GM19025 (cell line): Measurements from ENCODE around the gene ALG9.
A peak's percentile ranks its signal among the peaks of the same experiment; 100 is the strongest.
"Not testable (repeated sequence)": the region's sequence is repeated elsewhere in the genome, so short reads cannot be mapped to it uniquely, and the experiment has no call there.

ENCODE experiments used
- ATAC-seq: cut with Tn5 transposase; IDR thresholded peaks from one replicate; pipeline ENCODE4 v1.9.1; 2021; ENCODE audit warnings: mild to moderate bottlenecking, low read depth, moderate library complexity; ENCODE audit not compliant: unreplicated experiment

The ALG9 gene

DNA sequence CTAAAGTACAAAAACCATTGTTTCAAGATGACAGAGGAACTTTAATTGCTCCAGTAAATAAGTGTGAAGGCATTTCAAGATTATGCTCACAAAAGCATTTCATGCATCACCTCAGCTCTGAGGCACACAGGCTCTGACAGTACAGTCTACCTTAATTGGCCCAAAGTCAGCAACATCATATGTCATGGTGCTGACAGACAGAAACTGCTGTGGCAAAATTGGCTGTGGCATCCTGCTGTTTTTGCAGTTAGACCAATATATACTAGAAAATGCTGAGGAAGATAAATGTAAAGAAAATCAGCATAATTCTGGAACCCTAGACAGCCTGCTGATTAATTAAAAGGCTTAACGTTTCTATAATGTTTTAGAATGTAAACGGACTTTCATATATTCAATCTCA, 70.2 kb downstream of the ALG9 start:
- no peak for ATAC-seq

DNA sequence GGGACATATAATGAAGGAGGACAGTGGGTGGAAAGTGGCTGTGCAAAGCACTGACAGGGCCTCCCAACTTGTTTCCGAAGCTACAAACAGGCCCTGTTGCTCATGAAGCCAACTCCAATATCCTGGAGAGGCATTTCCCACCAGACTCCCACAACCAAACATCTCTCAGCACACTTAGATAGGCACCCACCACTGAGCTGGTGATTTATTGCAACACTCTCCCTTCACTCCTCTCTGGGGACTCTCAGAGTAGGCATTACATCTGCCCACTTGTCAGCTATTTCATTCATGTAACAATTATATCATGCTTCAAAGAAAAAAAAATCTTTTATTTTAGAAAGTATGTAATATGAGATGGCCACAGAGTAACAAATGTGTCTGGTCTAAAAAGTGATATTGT, 73.1 kb downstream of the ALG9 start:
- no peak for ATAC-seq

DNA sequence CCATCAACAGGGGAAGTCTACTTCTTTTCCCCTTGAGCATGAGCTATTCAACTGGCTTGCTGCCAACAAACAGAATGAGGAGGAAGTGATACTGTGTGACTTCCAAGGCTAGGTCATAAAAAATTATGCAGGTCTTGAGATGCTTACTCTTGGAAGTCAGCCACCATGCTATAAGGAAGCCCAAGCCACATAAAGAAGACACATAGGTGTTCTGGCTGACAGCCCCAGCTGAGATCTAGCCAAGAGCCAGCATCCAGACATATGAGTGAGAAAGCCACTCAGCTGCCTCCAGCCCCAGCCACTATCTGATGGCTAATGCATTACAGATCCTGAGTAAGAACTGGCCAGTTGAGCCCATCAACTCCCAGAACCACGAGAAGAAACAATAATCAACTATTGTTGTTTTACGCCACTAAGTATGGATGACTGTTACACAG, 74.2 kb downstream of the ALG9 start:
- ATAC-seq: no peak

DNA sequence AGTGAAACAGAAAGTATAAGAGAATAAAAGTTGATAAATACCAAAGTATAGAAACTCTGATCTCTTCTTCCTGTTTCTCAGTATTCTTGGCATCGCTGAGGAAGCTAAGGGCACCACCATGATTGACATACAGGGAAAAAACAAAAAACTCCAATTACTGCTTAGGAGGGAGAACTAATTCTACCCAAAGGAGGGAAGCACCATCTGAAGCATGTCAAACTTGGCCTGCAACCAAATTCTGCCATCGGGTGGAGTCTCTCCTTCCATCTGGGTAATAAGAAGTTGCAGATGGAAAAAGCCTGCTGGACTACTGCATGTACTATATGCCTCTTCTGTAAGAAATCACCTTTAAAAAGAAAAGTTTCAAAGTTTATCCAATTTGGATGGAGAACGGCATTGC, 74.7 kb downstream of the ALG9 start:
- ATAC-seq: no peak

DNA sequence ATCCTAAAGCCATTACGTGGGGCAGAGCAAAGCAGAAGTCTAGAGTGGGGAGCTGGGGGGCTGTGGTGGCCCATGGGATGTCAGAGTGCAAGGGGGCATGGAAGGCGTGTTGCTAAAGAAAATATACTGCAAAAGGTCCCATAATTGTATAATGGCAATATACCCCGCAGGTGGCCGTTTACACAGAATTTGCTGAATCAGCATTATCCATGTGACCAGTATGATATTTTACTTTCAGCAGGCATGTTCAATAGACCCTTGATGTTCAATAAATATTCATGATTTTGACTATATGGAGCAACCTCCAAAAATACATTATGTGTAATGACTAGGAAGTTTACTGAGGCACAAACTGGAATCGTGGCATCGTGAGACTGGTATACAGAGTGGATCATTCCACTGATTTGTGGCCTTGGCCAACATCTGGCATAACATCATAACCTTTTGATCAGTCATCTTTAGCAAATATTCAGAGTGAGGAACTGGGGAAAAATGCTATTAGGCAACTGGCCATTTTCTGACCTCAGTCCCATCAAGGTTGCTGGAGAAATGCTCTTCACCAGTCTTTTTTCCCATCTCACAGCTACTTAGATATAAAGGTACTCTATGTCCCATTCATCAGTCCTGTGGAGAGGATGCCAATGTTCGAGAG, 75.9 kb downstream of the ALG9 start:
- no peak for ATAC-seq

DNA sequence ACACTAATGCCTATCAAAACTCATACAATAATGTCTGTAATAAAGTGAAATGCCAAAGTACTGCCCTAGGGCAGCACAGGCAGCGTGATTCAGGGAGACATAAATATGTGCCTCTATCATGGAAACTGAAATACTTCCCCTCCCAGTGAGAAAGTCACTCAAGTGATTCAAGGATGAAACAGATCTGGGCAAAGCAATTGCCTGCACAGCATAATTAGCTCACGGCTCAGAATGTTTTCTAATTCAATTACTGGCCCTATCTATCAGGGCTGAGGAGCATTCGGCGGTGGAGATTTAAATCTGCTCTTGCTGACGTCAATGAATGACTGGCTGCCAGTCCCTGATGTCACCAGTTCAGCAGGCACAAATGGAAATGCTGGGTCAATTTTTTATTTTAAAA, 77.5 kb downstream of the ALG9 start:
- ATAC-seq: no peak

DNA sequence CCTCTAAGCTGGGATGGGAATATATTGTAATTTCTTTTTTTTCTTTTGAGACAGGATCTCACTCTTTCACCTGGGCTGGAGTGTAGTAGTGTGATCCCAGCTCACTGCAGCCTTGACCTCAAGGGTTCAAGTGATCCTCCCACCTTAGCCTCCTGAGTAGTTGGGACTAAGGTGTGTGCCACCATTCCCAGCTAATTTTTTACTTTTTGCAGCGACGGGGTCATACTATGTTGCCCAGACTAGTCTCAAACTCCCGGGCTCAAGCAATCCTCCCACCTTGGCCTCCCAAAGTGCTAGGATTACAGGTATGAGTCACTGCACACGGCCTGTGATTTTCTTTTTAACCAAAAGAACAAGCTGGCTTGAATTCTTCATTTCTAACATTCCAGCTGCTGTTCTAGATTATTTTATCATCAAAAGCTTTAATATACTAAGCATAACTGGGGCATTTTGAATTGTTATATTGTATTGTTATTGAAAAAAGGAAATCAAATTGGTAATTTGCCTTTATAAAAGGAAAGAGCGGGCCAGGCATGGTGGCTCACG, 78.4 kb downstream of the ALG9 start:
- no peak for ATAC-seq

DNA sequence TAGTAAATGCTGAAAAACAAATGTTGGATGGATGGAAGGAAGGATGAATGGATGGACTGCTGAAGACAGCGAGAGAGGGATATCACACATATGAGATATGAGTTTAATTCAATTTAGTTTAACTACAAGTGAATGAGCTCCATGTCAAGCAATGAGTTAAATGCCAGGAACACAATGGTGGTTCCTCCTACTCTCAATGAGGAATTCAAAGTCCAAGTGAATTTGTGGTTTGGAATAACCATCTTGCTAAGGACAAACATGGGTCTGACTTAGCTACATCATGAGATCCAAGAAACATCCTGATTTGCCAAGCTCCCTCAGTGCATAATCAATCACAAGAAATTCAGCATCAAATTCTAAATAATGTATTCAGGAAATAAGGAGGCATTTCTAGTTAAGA, 79.1 kb downstream of the ALG9 start:
- ATAC-seq: no peak

DNA sequence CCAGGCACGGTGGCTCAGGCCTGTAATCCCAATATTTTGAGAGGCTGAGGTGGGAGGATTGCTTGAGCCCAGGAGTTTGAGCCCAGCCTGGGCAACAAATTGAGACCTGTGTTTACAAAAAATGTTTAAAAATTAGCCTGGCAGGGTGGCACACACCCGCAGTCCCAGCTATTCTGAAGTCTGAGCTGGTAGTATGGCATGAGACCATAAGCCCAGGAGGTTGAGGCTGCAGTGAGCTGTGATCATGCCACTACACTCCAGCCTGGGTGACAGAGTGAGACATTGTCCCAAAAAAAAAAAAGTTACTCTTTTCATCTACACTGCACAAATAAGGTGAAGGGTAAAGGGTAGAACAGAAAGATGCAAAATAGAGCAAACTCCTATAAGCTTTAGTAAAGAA, 82.9 kb downstream of the ALG9 start:
- ATAC-seq: no peak

DNA sequence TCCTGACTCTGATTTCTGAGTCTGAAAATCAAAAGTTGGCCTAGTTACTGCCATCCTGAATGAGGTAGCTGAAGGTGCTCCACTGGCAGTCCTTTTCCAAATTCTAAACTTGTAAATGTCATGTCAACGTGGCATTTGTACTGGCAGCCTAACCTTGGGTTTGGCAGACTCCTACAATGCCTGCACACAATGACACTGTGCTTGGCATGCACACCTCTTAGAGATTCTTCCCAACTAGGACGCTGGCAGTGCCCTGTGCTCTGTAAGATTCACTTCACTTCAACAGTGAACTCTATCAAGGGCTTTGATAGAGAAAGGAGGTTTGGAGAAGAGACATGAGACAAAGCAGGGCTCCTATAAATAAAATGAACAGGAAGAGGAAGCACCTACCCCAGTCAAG, 83.3 kb downstream of the ALG9 start:
- ATAC-seq: no peak

DNA sequence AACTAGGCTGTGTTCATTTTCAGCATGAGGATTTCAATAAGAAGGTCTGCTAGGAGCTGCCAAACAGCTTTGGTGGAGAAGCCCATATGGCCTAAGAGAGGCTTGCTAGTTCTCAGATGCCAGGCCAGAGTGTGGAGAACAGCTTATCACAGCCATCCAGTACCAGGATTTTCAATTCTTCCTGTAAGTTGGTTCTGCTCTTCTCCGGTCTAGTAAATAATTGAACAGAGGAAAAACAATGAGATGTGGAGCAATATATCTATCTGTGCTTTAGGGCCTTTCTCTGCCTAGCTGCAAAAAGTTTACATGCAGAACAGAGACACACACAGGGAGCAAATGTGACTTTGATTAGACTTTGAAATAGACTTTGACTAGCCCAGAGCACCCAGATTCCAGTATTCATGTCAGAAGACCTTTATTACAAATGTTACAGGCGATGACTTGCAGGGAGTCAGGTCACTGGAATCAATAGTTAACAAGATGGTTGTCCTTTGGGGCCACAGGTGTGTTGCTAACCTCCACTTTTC, 85.4 kb downstream of the ALG9 start:
- no peak for ATAC-seq

DNA sequence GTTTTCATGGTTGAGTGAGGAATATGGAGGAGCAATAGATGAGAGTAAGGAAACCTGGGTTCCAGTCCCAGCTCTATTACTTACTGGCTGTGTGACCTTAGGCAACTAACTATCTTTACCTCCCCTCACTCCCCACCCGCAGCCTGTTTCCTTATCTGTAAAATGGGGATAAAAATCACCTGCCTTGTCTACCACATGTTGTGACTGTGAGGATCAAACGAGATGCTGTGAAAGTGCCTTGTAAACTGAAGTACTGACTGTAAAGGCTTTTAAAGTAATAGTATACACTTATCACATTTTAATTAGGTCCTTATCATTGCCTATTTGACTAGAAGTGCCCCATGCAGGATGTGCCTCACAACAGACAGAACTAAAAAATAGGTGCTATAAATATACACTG, 86.3 kb downstream of the ALG9 start:
- no peak for ATAC-seq

DNA sequence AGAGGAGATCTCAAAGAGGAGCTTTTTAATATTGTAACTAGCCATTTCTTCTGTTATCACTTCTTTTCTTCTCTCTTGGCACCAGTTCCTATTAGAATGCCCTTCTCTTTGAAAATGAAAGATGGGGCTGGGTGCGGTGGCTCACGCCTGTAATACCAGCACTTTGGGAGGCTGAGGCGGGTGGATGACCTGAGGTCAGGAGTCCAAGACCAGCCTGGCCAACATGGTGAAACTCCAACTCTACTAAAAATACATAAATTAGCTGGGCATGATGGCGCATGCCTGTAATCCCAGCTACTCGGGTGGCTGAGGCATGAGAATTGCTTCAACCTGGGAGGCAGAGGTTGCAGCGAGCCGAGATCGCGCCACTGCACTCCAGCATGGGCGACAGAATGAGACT, 87.1 kb downstream of the ALG9 start:
- ATAC-seq: not testable (repeated sequence)

DNA sequence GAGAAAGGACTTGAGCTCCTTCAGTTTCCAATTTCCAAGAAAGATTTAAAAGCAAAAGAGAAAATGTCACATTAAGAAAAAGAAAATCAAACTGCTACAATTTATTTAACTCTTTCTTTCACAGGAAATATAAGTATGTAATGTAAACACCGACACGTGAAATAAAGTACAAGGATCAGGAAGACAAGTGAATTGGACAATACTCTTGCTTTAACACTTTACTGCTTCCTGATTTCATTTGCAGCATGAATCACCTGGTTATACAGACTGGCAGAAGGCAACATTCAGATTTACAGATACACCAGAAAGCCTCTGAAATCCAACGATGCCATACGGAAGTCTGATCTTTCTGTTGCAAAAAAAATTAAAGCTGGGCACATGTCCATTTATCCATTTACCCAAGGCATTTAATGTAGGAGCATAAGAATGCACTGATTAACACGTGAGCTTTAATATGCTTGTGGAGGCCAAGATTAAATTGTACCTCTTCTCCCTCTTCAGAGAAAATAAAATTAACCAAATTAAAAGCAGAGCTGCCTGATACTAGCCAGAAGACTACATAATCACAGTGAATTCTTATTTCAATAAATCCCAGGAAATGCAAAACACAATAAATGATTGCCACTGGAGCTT, 89.2 kb downstream of the ALG9 start:
- ATAC-seq: no peak

DNA sequence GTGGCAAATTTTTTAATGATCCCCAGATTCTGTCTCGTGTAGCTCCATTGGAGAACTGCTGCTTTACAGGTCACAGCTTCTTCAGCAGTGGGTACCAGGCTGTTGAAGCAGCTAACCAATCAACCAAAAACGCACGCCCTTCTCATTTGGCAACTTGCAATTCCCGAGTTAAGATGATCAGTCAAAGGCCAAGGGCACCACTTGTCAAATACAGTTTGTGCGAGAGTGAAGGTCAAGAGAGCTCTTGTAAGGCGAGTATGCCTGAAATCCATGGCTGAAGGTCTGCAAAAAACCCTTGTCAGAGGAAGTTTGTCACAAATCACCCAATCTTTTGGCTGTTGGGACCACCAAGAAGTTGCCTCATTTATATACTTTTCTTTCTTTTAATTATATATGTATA, 92.3 kb downstream of the ALG9 start:
- ATAC-seq: no peak

DNA sequence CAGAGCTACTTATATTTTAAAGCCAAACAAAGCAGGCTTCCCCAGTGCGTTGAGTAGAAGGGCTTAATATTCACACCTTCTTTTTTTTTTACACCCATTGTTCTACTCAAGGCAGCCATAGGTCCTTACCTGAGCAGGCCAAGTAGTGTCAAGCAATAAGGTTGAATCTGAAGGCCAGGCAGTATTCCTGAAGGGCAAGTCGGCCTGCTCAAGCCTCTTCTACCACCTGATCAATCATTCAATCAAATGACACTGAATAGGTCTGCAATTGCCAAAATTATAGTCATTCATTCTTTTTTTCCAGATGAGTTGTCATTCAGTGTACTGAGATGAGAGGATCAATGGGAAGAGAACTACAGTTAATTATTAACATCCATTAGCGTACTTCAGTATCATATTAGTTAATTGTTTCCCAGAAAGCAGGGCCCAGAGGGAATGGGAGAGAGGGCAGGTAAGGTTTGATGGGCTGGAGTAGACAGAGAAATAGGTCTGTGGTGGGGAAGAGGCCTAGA, 93.3 kb downstream of the ALG9 start:
- no peak for ATAC-seq

DNA sequence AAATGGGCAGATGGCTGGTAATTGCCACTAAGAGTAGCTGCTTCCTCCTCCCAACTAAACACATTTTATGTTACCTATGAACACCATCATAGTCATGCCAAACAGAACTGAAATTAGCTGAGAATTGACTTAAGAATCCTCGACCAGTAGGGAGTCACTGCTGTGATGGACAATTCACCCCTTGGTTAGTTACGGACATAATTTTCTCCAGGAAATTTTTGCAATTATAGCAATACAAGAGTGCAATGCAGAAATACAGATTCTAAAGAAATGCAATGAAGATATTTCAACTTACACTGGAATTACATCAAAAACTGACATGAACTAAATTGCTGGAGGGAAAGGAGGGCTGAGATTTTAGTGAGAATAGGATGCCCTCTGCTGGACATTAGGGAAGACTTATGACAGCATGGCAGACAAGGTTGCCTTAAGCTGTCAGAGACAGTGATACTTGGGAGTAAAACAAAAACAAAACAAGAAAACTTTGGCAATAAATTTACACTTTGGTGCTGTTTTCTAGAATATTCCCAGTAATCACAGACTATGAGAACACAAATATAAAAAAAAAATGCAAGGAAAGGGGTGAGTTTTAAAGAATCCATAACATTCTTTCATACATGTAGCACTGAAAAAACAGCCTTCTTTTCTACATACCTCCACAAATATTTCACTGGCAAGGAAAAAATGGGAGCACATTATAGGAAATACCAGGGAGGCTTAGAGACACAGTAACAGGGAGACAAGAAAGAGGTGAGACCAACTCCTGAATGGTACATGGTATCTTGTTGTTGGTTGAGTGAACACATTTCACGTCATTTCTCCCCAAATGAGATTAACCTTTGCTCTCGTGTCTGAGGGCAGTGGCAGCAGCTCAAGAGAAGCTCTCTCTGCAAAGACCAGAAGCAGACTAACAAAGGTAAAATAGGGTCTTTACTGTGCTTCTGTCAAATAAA, 94.0 kb downstream of the ALG9 start:
- ATAC-seq: peak; percentile 32

DNA sequence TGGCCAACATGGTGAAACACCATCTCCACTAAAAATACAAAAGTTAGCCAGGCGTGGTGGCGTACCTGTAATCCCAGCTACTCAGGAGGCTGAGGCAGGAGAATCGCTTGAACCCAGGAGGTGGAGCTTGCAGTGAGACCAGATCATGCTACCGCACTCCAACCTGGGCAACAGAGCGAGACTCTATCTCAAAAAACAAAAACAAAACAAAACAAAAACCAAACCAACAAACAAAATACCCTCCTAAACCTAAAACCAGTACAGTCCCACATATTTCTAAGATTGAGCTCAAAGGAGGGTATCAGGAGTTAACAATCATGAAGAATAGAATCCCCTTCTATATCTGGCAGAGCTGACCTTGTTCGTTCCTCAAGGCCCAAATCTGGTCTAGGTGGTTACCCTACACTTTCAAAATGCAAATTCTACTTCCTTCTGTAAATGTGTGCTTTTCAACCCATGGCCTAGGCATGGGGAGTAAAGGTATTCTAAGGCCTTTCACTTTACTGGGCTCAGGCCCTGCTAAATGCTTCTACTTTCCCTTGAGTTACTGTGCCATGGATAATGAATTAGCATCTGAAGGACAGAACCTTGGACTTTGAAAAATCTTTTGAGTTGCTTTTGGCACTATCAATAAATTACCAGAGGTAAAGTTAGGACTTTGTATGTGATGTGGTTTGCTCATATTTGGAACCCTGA, 94.8 kb downstream of the ALG9 start:
- ATAC-seq: peak; percentile 97

DNA sequence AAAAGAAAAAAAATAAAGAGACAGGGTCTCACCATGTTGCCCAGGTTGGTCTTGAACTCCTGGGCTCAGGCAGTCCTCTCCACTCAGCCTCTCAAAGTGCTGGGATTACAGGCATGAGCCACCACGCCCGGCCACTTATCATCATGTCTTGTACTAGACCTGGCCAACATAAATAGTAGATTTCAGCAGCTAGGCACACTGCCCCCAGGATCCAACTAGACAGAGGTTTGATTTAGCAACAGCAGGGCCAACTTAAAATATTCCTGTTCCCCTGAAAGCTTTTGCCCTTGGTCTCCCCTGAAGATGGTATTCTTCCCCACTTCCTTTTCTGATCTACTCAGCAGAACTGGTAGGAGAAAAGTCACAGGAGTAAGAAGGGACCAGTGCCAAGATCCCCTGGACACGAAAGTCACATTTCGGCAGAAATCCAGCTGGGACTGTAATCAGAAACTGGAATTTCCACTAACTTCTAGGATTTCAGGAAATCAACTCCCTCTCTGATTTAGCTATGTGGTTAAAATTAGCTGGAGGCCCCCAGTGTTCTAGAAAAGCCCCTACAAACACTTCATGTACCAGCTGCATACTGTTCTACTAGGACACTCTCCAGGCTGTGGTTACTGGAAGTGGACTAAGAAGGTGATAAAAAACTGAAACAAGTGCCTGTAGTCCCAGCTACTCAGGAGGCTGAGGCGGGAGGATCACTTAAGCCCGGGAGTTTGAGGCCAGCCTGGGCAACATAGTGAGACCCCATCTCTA, 96.2 kb downstream of the ALG9 start:
- no peak for ATAC-seq
